D721Med (cell line): Measurements from ENCODE around the gene SEC22A.

ENCODE experiments used
- DNase-seq: peaks from one replicate; pipeline ENCODE4 v3.0.0; 2011; ENCODE audit warnings: low spot score; ENCODE audit not compliant: insufficient read length
- FAIRE-seq: peaks from 2 replicates; lab custom pipeline; 2011; peaks lifted over from hg19 to GRCh38; lab: Jason Lieb, UNC
- TF ChIP-seq, protein P1 (sequence below): IDR thresholded peaks from 2 replicates; pipeline ENCODE4 v1.5.1; 2012; ENCODE audit warnings: mild to moderate bottlenecking, control low read depth; ENCODE audit not compliant: insufficient read depth; ENCODE audit errors: missing control alignments

SEC22A gene

DNA sequence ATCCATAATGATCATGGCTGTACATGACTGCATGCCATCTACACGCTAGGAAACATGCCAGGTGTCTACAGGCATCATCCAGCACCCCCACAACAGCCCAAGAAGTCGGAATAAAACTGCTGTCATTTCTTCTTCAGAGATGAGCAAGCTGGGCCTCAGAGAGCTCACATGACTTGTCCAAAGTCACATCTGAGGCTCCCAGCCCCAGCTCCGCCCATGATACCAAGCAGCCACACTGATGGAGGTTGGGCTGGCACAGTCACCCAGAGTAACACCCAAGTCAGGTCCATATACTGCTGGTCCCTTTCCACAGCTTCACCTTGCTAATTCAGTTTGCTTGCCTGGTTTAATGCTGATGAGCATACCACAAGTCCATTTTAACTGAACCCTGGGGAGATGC, 116.6 kb downstream of the SEC22A start:
- DNase-seq: no peak
- TF ChIP-seq, protein P1, sequence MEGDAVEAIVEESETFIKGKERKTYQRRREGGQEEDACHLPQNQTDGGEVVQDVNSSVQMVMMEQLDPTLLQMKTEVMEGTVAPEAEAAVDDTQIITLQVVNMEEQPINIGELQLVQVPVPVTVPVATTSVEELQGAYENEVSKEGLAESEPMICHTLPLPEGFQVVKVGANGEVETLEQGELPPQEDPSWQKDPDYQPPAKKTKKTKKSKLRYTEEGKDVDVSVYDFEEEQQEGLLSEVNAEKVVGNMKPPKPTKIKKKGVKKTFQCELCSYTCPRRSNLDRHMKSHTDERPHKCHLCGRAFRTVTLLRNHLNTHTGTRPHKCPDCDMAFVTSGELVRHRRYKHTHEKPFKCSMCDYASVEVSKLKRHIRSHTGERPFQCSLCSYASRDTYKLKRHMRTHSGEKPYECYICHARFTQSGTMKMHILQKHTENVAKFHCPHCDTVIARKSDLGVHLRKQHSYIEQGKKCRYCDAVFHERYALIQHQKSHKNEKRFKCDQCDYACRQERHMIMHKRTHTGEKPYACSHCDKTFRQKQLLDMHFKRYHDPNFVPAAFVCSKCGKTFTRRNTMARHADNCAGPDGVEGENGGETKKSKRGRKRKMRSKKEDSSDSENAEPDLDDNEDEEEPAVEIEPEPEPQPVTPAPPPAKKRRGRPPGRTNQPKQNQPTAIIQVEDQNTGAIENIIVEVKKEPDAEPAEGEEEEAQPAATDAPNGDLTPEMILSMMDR: no peak
- FAIRE-seq: no peak

- FAIRE-seq (no peak), DNase-seq (no peak)
- TF ChIP-seq, protein P1: no peak
Measured at GRCh38 chr3:123319760-123320159, 118.0 kb downstream of the SEC22A start.

DNA sequence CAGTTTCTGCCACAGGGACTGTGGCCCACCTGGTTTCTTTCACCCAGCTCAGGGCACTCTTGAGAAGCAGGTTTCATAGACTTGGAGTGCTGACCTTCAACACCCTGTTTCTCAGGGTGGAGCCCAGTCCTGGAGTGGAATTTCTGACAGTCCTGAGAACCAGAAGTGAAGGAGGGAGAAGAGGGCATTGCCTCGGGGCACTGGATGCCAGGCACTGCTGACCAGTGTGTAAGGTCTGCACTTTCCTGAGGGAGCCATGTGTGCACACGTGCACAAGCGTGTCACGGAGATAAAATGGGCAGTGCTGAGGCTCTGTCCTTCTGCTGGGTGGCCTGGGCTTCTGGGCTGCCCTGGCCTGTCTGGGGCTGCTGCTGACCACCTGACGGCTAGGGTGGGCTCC, 118.5 kb downstream of the SEC22A start:
- FAIRE-seq: no peak
- TF ChIP-seq, protein P1: no peak

DNA sequence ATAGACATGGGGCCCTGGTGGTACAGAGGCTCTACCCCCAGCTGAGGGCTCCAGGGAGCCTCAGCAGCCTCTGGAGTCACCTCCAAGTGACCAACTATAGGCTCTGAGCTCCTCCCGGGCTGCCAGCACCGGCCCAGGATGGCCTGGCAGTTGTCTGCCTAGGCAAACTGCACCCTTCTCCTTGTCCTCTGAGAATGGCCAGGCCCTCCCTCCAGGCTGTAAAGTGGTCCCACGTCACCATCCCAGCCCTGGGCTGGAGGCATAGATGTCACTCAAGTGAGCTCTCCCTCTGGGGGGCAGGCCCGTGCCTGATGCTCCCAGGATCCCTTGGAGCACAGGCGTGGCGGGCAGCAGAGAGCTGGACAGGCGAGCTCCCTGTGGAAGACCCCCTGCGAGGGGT, 120.1 kb downstream of the SEC22A start:
- DNase-seq: no peak
- TF ChIP-seq, protein P1: no peak
- no peak for FAIRE-seq

More for the DNA sequence above, 118.5 kb downstream of the SEC22A start:
- DNase-seq: no peak

GRCh38 chr3:123322866-123323265, 121.1 kb downstream of the SEC22A start:
- no peak for FAIRE-seq

More at GRCh38 chr3:123322866-123323265, 121.1 kb downstream of the SEC22A start:
- DNase-seq: no peak
- TF ChIP-seq, protein P1: no peak
